K562 (cell line): ENCODE results near the gene TBP. TPM values are rescaled to one million over a fixed set of nuclear protein-coding genes. Genes with fewer than 3 reads are reported as not detected.

ENCODE experiments used
- CEBPG ChIP-seq, 3 experiments: fragments of 200-800 bp in 1 of 3; sonication (Bioruptor generic) in 1 of 3; sonication (generic) in 1 of 3; formaldehyde crosslinking in 1 of 3; IDR thresholded peaks in 2 of 3; conservative IDR thresholded peaks in 1 of 3; 2 replicates each; pipeline versions ENCODE4 v1.6.1 to v1.8.0; 2016 to 2022; ENCODE audit warnings: missing compliant biosample characterization in 2 of 3, missing genetic modification characterization in 2 of 3, mild to moderate bottlenecking in 1 of 3, missing genetic modification reagents in 1 of 3
- KAT8 ChIP-seq: fragments of 450-650 bp; IDR thresholded peaks from 2 replicates; pipeline ENCODE4 v1.6.1; 2016; ENCODE audit warnings: low read depth, mild to moderate bottlenecking
- MYNN ChIP-seq, 2 experiments: sonication (generic); formaldehyde crosslinking in 1 of 2; IDR thresholded peaks; 2 replicates each; pipeline versions ENCODE4 v1.5.0 to v1.6.1; 2016 to 2020; ENCODE audit warnings: antibody characterized with exemption in 1 of 2, missing genetic modification reagents in 1 of 2
- PPARD ChIP-seq: fragments of 250-450 bp; sonication (Bioruptor Pico); IDR thresholded peaks from 2 replicates; pipeline ENCODE4 v1.8.0; 2022; ENCODE audit warnings: inconsistent platforms, mild to moderate bottlenecking, moderate library complexity
- RBFOX2 ChIP-seq: fragments of 200-400 bp; formaldehyde crosslinking; IDR thresholded peaks from 2 replicates; pipeline ENCODE4 v1.6.1; 2017; ENCODE audit warnings: low read depth, mild to moderate bottlenecking, low read length, moderate library complexity
- SIX5 ChIP-seq, 2 experiments: IDR thresholded peaks; 2 replicates each; pipeline ENCODE4 v1.6.1; 2011; ENCODE audit warnings: low read length in 2 of 2, borderline replicate concordance in 1 of 2, low read depth in 1 of 2, mild to moderate bottlenecking in 1 of 2, moderate library complexity in 1 of 2; ENCODE audit not compliant: insufficient read depth in 1 of 2
- SNIP1 ChIP-seq: fragments of 450-650 bp; IDR thresholded peaks from 2 replicates; pipeline ENCODE4 v1.7.1; 2017; ENCODE audit warnings: low read depth, mild to moderate bottlenecking
- TBL1XR1 ChIP-seq, 2 experiments: IDR thresholded peaks; 2 replicates each; pipeline ENCODE4 v1.6.1; 2012; ENCODE audit warnings: improper control_type of control experiment in 2 of 2, low read length in 2 of 2, mild to moderate bottlenecking in 1 of 2
- polyA plus RNA-seq, 8 experiments: library from polyadenylated mRNA; depleted of rRNA in 4 of 8; stranded (reverse) in 5 of 8; unstranded in 3 of 8; fragments of >200 nt; fragmentation: Nextera tagmentation in 2 of 8; fragmentation: Illumina TruSeq in 1 of 8; extraction: Ambion mirVana in 2 of 8; extraction: Trizol in 1 of 8; gene quantifications; 2 replicates each; pipeline versions ENCODE4 v1.2.1 to v1.2.3, GENCODE V29; 2011 to 2014; ENCODE audit warnings: inconsistent platforms in 1 of 8, missing spikeins in 1 of 8
- total RNA-seq, 7 experiments: library from RNA; depleted of rRNA in 6 of 7; stranded (reverse); fragments of >200 nt in 6 of 7; fragmentation: Illumina TruSeq in 2 of 7; extraction: Trizol in 2 of 7; gene quantifications; 2 replicates each; pipeline versions ENCODE4 v1.2.1 to v1.2.3, GENCODE V29; 2011 to 2021; ENCODE audit warnings: low replicate concordance in 1 of 7
- TF ChIP-seq, protein P1 (sequence below): sonication (generic); formaldehyde crosslinking; IDR thresholded peaks from 2 replicates; pipeline ENCODE4 v1.8.0; 2022; ENCODE audit warnings: mild to moderate bottlenecking, missing genetic modification reagents
- TF ChIP-seq, protein P2 (sequence below): fragments of 450-650 bp; IDR thresholded peaks from 2 replicates; pipeline ENCODE4 v1.6.1; 2016; ENCODE audit warnings: missing biosample characterization, missing genetic modification characterization
- TF ChIP-seq, protein P3 (sequence below): fragments of 250-450 bp; sonication (Bioruptor Pico); IDR thresholded peaks from 2 replicates; pipeline ENCODE4 v1.4.0; 2020
- TF ChIP-seq, protein P4 (sequence below): sonication (generic); formaldehyde crosslinking; IDR thresholded peaks from 2 replicates; pipeline ENCODE4 v1.8.0; 2022; ENCODE audit warnings: mild to moderate bottlenecking, missing genetic modification reagents

The TBP gene
- total and polyA plus RNA-seq, 9 of the 15 experiments (the other 6 are each of a cell fraction or from before 2014, with no cell fraction given): 28.5 to 86.1 (median 39.5) TPM

DNA sequence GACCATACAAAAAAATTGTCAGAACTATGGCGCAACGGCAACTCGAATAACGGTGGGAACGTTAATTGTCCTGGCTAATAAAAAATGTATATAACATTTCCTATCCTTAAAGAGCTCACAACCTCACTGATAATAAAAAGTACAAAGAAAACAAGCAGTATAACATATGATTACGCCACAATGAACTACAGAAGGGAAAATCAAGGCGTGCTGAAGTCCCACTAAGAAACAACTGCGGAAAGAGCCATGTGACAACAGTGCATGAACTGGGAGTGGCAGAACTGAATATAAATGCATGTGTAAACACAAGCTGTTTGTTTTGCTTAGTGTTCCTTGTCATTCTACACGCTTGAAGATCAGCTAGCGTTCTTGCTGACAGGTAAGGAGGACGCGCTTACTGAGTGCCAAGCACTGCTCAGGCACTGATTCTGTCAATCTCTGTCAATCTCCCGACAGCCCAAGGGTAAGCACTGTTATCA lies 596 bp upstream of the TBP start (continued):
- TF ChIP-seq, protein P1, sequence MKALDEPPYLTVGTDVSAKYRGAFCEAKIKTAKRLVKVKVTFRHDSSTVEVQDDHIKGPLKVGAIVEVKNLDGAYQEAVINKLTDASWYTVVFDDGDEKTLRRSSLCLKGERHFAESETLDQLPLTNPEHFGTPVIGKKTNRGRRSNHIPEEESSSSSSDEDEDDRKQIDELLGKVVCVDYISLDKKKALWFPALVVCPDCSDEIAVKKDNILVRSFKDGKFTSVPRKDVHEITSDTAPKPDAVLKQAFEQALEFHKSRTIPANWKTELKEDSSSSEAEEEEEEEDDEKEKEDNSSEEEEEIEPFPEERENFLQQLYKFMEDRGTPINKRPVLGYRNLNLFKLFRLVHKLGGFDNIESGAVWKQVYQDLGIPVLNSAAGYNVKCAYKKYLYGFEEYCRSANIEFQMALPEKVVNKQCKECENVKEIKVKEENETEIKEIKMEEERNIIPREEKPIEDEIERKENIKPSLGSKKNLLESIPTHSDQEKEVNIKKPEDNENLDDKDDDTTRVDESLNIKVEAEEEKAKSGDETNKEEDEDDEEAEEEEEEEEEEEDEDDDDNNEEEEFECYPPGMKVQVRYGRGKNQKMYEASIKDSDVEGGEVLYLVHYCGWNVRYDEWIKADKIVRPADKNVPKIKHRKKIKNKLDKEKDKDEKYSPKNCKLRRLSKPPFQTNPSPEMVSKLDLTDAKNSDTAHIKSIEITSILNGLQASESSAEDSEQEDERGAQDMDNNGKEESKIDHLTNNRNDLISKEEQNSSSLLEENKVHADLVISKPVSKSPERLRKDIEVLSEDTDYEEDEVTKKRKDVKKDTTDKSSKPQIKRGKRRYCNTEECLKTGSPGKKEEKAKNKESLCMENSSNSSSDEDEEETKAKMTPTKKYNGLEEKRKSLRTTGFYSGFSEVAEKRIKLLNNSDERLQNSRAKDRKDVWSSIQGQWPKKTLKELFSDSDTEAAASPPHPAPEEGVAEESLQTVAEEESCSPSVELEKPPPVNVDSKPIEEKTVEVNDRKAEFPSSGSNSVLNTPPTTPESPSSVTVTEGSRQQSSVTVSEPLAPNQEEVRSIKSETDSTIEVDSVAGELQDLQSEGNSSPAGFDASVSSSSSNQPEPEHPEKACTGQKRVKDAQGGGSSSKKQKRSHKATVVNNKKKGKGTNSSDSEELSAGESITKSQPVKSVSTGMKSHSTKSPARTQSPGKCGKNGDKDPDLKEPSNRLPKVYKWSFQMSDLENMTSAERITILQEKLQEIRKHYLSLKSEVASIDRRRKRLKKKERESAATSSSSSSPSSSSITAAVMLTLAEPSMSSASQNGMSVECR (CRISPR knock-in tag): no peak
- TF ChIP-seq, protein P2, sequence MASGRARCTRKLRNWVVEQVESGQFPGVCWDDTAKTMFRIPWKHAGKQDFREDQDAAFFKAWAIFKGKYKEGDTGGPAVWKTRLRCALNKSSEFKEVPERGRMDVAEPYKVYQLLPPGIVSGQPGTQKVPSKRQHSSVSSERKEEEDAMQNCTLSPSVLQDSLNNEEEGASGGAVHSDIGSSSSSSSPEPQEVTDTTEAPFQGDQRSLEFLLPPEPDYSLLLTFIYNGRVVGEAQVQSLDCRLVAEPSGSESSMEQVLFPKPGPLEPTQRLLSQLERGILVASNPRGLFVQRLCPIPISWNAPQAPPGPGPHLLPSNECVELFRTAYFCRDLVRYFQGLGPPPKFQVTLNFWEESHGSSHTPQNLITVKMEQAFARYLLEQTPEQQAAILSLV (tag): no peak
- TF ChIP-seq KAT8: no peak
- no peak for TF ChIP-seq SIX5 (IDR thresholded peaks at IDR 0.05; ENCODE audit: borderline replicate concordance in 1 of 2, insufficient read depth in 1 of 2, low read depth in 1 of 2, low read length in 2 of 2)
- TF ChIP-seq RBFOX2: no peak
- no peak; the same call in 1 of the 2 replicates for TF ChIP-seq CEBPG (CRISPR knock-in tag; IDR thresholded peaks at IDR 0.05)
- TF ChIP-seq CEBPG (tag; conservative IDR thresholded peaks at IDR 0.05 in 1 of 2, IDR thresholded peaks at IDR 0.05 in 1 of 2): peak; percentile 56 to 95; a peak in 3 of 4 replicates
- TF ChIP-seq TBL1XR1 (IDR thresholded peaks at IDR 0.05; ENCODE audit: low read length in 2 of 2): no peak
- no peak for TF ChIP-seq MYNN (IDR thresholded peaks at IDR 0.05)
- no peak for TF ChIP-seq MYNN (CRISPR knock-in tag; IDR thresholded peaks at IDR 0.05)
- TF ChIP-seq, protein P3, sequence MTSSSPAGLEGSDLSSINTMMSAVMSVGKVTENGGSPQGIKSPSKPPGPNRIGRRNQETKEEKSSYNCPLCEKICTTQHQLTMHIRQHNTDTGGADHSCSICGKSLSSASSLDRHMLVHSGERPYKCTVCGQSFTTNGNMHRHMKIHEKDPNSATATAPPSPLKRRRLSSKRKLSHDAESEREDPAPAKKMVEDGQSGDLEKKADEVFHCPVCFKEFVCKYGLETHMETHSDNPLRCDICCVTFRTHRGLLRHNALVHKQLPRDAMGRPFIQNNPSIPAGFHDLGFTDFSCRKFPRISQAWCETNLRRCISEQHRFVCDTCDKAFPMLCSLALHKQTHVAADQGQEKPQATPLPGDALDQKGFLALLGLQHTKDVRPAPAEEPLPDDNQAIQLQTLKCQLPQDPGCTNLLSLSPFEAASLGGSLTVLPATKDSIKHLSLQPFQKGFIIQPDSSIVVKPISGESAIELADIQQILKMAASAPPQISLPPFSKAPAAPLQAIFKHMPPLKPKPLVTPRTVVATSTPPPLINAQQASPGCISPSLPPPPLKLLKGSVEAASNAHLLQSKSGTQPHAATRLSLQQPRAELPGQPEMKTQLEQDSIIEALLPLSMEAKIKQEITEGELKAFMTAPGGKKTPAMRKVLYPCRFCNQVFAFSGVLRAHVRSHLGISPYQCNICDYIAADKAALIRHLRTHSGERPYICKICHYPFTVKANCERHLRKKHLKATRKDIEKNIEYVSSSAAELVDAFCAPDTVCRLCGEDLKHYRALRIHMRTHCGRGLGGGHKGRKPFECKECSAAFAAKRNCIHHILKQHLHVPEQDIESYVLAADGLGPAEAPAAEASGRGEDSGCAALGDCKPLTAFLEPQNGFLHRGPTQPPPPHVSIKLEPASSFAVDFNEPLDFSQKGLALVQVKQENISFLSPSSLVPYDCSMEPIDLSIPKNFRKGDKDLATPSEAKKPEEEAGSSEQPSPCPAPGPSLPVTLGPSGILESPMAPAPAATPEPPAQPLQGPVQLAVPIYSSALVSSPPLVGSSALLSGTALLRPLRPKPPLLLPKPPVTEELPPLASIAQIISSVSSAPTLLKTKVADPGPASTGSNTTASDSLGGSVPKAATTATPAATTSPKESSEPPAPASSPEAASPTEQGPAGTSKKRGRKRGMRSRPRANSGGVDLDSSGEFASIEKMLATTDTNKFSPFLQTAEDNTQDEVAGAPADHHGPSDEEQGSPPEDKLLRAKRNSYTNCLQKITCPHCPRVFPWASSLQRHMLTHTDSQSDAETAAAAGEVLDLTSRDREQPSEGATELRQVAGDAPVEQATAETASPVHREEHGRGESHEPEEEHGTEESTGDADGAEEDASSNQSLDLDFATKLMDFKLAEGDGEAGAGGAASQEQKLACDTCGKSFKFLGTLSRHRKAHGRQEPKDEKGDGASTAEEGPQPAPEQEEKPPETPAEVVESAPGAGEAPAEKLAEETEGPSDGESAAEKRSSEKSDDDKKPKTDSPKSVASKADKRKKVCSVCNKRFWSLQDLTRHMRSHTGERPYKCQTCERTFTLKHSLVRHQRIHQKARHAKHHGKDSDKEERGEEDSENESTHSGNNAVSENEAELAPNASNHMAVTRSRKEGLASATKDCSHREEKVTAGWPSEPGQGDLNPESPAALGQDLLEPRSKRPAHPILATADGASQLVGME (CRISPR knock-in tag): no peak
- no peak for TF ChIP-seq PPARD
- TF ChIP-seq SNIP1: no peak
- TF ChIP-seq, protein P4, sequence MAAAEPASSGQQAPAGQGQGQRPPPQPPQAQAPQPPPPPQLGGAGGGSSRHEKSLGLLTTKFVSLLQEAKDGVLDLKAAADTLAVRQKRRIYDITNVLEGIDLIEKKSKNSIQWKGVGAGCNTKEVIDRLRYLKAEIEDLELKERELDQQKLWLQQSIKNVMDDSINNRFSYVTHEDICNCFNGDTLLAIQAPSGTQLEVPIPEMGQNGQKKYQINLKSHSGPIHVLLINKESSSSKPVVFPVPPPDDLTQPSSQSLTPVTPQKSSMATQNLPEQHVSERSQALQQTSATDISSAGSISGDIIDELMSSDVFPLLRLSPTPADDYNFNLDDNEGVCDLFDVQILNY (CRISPR knock-in tag): no peak
